Adipose tissue (tissue), 3 donors: ENCODE results near the gene NMRAL1. TPM values are rescaled to one million over a fixed set of nuclear protein-coding genes. Genes with fewer than 3 reads are reported as not detected.

Source experiments
- H3K27ac ChIP-seq: one replicate; pipeline ENCODE4 v1.5.1; 2013; ENCODE audit warnings: low read depth, low read length
- WGBS, 3 donors: extraction: QIAGEN DNeasy Blood & Tissue Kit; methylation state at CpG; one replicate each; pipeline ENCODE4 v1.1.7; 2013; 5-methylcytosine and 5-hydroxymethylcytosine counted together
- polyA plus RNA-seq, 3 donors: library from polyadenylated mRNA; stranded (reverse); fragments of 200-250 nt; gene quantifications; one replicate each; pipeline ENCODE4 v1.2.3, GENCODE V29; 2013
- donor health status: healthy with polysubstance abuse.
- donor health status: Bipolar disorder and iron deficiency.
- donor health status: healthy.

Gene NMRAL1
- polyA plus RNA-seq, 3 donors: 33.7 to 38.0 (median 36.4) TPM

- no peak overlapping the region for H3K27ac ChIP-seq
- 88 to 94% (median 92%) methylated on average over 11 of the region's 11 CpGs for WGBS, 3 donors
These were observed 32.1 kb downstream of the NMRAL1 start for GRCh38 chr16:4442371-4442770.

GRCh38 chr16:4437366-4437765 lies 37.1 kb downstream of the NMRAL1 start:
- WGBS, 3 donors: 94 to 99% (median 95%) methylated on average over 3 of the region's 3 CpGs
- no peak overlapping the region for H3K27ac ChIP-seq

- H3K27ac ChIP-seq: no peak overlapping the region
- WGBS, 3 donors: 77 to 88% (median 85%) methylated on average over 8 of the region's 8 CpGs
These were observed 38.9 kb downstream of the NMRAL1 start for GRCh38 chr16:4435337-4436067.

- 72 to 89% (median 84%) methylated on average over 12 of the region's 12 CpGs for WGBS, 3 donors
- H3K27ac ChIP-seq: no peak overlapping the region
These were observed 40.3 kb downstream of the NMRAL1 start for GRCh38 chr16:4433914-4434787.

GRCh38 chr16:4433228-4433627 lies 41.2 kb downstream of the NMRAL1 start:
- WGBS, 3 donors: 86 to 88% (median 88%) methylated on average over 4 of the region's 4 CpGs

GRCh38 chr16:4431023-4431422 lies 43.4 kb downstream of the NMRAL1 start:
- H3K27ac ChIP-seq: no peak overlapping the region
- WGBS, 3 donors: 85 to 90% (median 89%) methylated on average over 9 of the region's 9 CpGs

More at GRCh38 chr16:4433228-4433627, 41.2 kb downstream of the NMRAL1 start:
- no peak overlapping the region for H3K27ac ChIP-seq

- WGBS, 3 donors: 86 to 94% (median 89%) methylated on average over 7 of the region's 7 CpGs
- H3K27ac ChIP-seq: no peak overlapping the region
These were observed 45.9 kb downstream of the NMRAL1 start for GRCh38 chr16:4428500-4428899.

- no peak overlapping the region for H3K27ac ChIP-seq
- 84 to 93% (median 92%) methylated on average over 12 of the region's 12 CpGs for WGBS, 3 donors
These were observed 47.6 kb downstream of the NMRAL1 start for GRCh38 chr16:4426722-4427372.

- no peak overlapping the region for H3K27ac ChIP-seq
- WGBS, 3 donors: 2 to 3% (median 3%) methylated on average over 29 to 31 of the region's 31 CpGs
These were observed 48.3 kb downstream of the NMRAL1 start for GRCh38 chr16:4426021-4426684.

GRCh38 chr16:4425378-4426020 lies 48.9 kb downstream of the NMRAL1 start, which contains the start of gene DNAJA3:
DNAJA3 (plus strand) TSS chr16:4425868; CDS start chr16:4425882, 14 bp downstream.
- WGBS, 3 donors: 0% methylated on average over 61 to 68 of the region's 68 CpGs
- H3K27ac ChIP-seq: peak within 1 kb of the TSS; percentile 68

- WGBS, 3 donors: 66 to 82% (median 72%) methylated on average over 8 of the region's 8 CpGs
- H3K27ac ChIP-seq: no peak overlapping the region
These were observed 53.8 kb downstream of the NMRAL1 start for GRCh38 chr16:4420505-4421105.

GRCh38 chr16:4419402-4419959 lies 54.9 kb downstream of the NMRAL1 start:
- H3K27ac ChIP-seq: no peak overlapping the region
- 71 to 88% (median 84%) methylated on average over 7 of the region's 7 CpGs for WGBS, 3 donors

- WGBS, 3 donors: 0% methylated on average over 69 to 92 of the region's 92 CpGs
- peak within 1 kb of the TSS; percentile 87 for H3K27ac ChIP-seq
These were observed 58.0 kb downstream of the NMRAL1 start, which contains the start of gene CORO7 for GRCh38 chr16:4416200-4417032. CORO7 (minus strand) TSS chr16:4416596; CDS start chr16:4416518, 78 bp downstream.

GRCh38 chr16:4415538-4416199 lies 58.8 kb downstream of the NMRAL1 start:
- WGBS, 3 donors: 1 to 2% (median 1%) methylated on average over 35 to 44 of the region's 44 CpGs
- peak overlapping the region; percentile 36 for H3K27ac ChIP-seq

- WGBS, 3 donors: 74 to 90% (median 76%) methylated on average over 7 of the region's 7 CpGs
- H3K27ac ChIP-seq: no peak overlapping the region
These were observed 60.1 kb downstream of the NMRAL1 start for GRCh38 chr16:4414187-4414917.
